GM18526 (cell line): Measurements from ENCODE around the gene MPI.

Source experiments
- POLR2A ChIP-seq: IDR thresholded peaks from 3 replicates; pipeline ENCODE4 v1.6.1; 2011; ENCODE audit not compliant: insufficient read length; ENCODE audit errors: extremely low read depth

The MPI gene

GRCh38 chr15:74902295-74903075 is 12.6 kb downstream of the MPI start:
- TF ChIP-seq POLR2A = no peak

- TF ChIP-seq POLR2A = no peak
These were observed 13.8 kb downstream of the MPI start for GRCh38 chr15:74903676-74904075.

- TF ChIP-seq POLR2A = no peak
These were observed 14.5 kb downstream of the MPI start for GRCh38 chr15:74904190-74904805.

DNA sequence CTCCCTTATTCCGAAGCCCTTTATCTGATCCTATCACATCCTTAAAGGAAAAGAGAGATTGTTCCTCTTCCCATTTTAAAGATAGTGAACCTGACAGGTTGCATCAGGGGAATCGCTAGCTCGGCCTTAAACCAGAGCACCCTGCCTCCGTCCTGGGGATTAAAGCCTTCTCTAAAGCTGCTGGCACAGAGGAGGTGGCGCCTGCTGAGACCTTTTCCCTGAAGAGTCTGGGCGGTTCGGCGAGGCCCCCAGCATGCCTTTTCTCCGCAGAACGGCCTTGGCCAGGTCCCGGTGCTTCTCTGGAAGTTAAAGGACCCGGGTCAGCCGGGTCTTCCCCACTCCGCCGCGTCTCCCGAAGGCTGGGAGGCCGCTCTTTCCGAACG is 16.2 kb downstream of the MPI start:
- no peak for TF ChIP-seq POLR2A

GRCh38 chr15:74906450-74907162 is 16.8 kb downstream of the MPI start, which contains the start of gene FAM219B:
Gene FAM219B (minus strand): TSS chr15:74906851. CDS start chr15:74906800, 51 bp downstream.
- peak; percentile 80 for TF ChIP-seq POLR2A

GRCh38 chr15:74907163-74907870 is 17.5 kb downstream of the MPI start:
- TF ChIP-seq POLR2A = no peak

GRCh38 chr15:74908635-74909034 is 18.8 kb downstream of the MPI start:
- TF ChIP-seq POLR2A = no peak

GRCh38 chr15:74913041-74913440 is 23.2 kb downstream of the MPI start:
- no peak for TF ChIP-seq POLR2A

DNA sequence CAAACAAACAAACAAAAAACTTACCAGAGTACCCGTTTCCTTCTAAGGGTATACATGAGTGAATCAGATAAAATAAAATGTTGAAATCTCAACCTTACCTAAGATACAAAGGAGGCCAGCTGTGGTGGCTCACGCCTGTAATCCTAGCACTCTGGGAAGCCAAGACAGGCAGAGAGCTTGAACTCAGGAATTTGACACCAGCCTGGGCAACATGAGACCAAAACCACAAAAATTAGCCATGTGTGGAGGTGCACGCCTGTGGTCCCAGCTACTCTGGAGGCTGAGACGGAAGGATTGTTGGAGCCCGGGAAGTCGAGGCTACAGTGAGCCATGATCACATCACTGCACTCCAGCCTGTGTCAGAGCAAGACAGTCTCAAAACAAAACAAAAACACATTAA is 27.8 kb downstream of the MPI start:
- no peak for TF ChIP-seq POLR2A

DNA sequence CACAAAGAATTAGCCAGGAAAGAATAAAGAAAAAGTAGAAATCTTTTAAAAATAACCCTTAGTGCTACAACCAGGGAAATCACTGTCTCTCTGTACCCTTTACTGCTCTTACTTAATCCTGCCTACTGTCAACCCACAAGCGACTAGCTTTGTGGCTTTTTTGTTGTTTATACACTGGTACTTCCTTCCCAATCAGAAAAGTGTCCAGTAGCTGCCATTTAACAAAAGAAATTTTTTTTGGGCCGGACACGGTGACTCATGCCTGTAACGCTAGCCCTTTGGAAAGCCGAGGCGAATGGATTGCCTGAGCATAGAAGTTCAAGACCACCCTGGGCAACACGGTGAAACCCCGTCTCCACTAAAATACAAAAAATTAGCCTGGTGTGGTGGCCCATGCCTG is 30.6 kb downstream of the MPI start:
- TF ChIP-seq POLR2A = no peak

DNA sequence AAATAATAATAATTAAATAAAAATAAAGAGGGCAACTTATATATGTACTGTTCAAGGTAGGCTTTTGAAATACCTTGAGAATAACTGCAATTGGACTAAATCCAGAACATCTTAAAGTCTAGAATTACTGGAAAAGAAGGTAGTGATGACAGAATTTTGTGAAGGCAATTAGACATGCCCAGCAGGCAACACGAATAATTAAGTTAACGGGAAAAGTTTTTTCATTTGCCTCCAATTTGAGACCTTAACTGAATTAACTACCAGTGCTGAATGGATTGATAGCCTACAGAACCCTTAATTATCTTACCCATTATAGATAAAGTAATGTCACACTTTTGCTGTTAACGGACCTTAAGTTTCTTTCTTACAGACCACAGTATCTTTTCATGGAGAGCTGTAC is 34.7 kb downstream of the MPI start:
- TF ChIP-seq POLR2A = no peak

DNA sequence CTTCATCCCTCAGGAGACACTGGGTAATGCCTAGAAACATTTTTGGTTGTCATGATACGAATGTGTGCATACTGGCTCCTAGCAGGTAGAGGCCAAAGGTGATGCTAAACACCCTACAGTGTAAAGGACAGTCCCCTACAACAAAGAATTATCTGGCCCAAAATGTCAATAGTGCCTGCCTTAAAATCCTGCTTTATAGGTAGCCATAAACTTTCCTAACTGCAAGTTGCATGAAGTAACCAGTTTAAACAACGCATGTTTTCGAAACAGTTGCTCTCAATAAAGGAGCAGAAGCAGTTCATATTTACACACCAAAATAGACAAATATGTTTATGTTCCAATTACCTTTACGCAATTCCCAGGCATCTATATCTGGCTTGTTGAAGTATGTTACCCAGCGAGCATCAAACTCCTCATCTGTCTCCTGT is 38.9 kb downstream of the MPI start:
- TF ChIP-seq POLR2A = no peak

DNA sequence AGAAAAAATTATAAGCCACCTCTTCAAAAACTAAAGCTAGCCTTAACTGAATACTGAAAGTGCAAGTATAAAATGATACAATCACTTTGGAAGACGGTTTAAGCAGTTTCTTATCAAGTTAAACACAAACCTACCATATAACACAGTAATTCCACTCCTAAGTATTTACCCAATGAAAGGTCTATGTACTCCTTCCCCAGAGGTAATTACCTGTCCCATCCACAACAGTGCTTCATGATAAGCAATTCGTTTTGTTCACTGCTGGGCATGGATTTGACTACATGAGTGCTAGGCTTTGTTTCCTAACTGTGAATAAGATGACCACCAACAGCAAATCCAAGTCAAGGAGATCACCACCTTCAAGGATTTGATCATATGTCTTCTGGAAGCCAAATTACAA is 43.7 kb downstream of the MPI start:
- no peak for TF ChIP-seq POLR2A

- TF ChIP-seq POLR2A = no peak
These were observed 47.4 kb downstream of the MPI start for GRCh38 chr15:74937272-74937589.

- TF ChIP-seq POLR2A = peak; percentile 90
These were observed 47.9 kb downstream of the MPI start, which contains the start of gene COX5A for GRCh38 chr15:74937590-74938371. Gene COX5A (minus strand): TSS chr15:74938073. CDS start chr15:74938014, 59 bp downstream.
